ENCODE results near the gene CPLX3. TPM values are rescaled to one million over a fixed set of nuclear protein-coding genes. Genes with fewer than 3 reads are reported as not detected.

Gene CPLX3
- polyA plus RNA-seq, 3 donors, result 0.12 TPM; not detected in 2

DNA sequence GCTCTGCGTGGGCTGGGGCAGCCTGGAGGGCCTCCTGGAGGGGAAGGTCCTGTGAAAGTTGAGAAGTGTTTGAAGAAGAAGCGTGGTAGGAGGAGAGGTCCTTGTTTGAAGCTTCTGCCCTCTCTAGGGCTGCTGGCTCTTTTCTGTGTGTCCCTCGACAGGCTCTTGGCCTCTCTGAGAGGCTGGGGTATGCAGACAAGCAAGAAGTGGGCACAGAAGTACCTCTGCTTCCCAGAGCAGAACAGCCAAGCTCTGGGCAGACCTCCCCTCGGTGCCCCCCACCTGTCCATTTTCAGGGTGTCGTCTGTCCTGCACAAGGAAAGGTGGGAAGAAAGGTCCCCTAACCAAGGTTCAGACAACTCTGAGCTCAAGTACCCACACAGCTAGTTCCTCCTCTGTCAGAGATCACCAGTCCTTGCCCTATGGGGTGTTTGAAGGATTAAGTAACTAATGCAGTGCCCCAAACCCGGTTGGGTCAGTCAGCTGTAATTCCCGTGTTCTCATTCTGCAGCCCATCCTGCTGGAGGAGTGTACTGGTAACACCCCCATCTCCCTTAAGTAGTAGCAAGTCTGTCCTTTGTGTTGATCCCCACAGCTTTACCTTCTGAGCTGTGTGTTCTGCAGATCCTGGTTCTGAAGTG, 38.3 kb upstream of the CPLX3 start:
- Histone ChIP-seq H3K9me3 (replicated peaks in 1 of 2; ENCODE audit: control insufficient read depth in 1 of 2, insufficient read depth in 1 of 2, low read length in 2 of 2) (no peaks in the 10 kb centered on the region), H3K79me2 (ENCODE audit: insufficient read depth, low read length) (peaks cover 94% of the 10 kb centered on the region), H3K27me3 (ENCODE audit: control insufficient read depth in 2 of 2, insufficient read depth in 2 of 2, low read length in 2 of 2) (no peaks in the 10 kb centered on the region), H3K4me2 (replicated peaks; ENCODE audit: extremely low read depth, low read length, poor library complexity, severe bottlenecking) (peak overlapping the region; percentile 93), H3K4me3 (replicated peaks in 1 of 3; ENCODE audit: low read depth in 2 of 3, low read length in 3 of 3) (peak overlapping the region; percentile 17 to 100 (median 46)), H3K4me1 (ENCODE audit: control insufficient read depth in 1 of 2, insufficient read depth in 2 of 2, low read length in 2 of 2) (peaks cover 98 to 100% of the 10 kb centered on the region in 2 donors), H3K9ac (ENCODE audit: insufficient read depth, low read length, poor library complexity, severe bottlenecking) (peak overlapping the region; percentile 76), H2AFZ (ENCODE audit: insufficient read depth, low read depth, low read length, poor library complexity, severe bottlenecking) (no peak overlapping the region), H3K27ac (ENCODE audit: low read depth in 1 of 2, low read length in 2 of 2) (peak overlapping the region; percentile 96 to 97), H3K36me3 (replicated peaks in 1 of 2; ENCODE audit: control insufficient read depth in 1 of 2, insufficient read depth in 2 of 2, low read length in 2 of 2) (peaks cover 12 to 25% of the 10 kb centered on the region in 2 donors), H4K20me1 (ENCODE audit: insufficient read depth, low read length) (peaks cover 22% of the 10 kb centered on the region)
- peak overlapping the region; percentile 94 to 95 for H3K4me3 Mint-ChIP-seq
- 0% methylated on average over 2 of the region's 7 CpGs for WGBS (ENCODE audit: insufficient coverage)
- intact Hi-C loops (cut with micrococcal nuclease), result no loop called here
- H3K4me1 Mint-ChIP-seq, result peaks cover 94% of the 10 kb centered on the region
- TF ChIP-seq CTCF (IDR thresholded peaks at IDR 0.05), result peak; percentile 48
- peaks cover 0 to 2% (median 0%) of the 10 kb centered on the region in 3 donors for H3K27me3 Mint-ChIP-seq (ENCODE audit: low read depth in 3 of 3)
- peaks cover 44 to 67% of the 10 kb centered on the region in 2 donors for H3K36me3 Mint-ChIP-seq
- peak overlapping the region; percentile 99 to 100 (median 100) for H3K27ac Mint-ChIP-seq
- peaks cover 0 to 2% (median 0%) of the 10 kb centered on the region in 7 donors for H3K9me3 Mint-ChIP-seq
- DNase-seq, result peak; percentile 61 to 76 (median 68)

- WGBS (ENCODE audit: insufficient coverage), result 0% methylated on average over 3 of the region's 9 CpGs
- peaks cover 12 to 26% of the 10 kb centered on the region in 2 donors for H3K36me3 ChIP-seq (replicated peaks in 1 of 2; ENCODE audit: control insufficient read depth in 1 of 2, insufficient read depth in 2 of 2, low read length in 2 of 2)
- H3K27me3 ChIP-seq (ENCODE audit: control insufficient read depth in 2 of 2, insufficient read depth in 2 of 2, low read length in 2 of 2), result no peaks in the 10 kb centered on the region
- Mint-ChIP-seq H3K27me3 (ENCODE audit: low read depth in 3 of 3) (peaks cover 0 to 2% (median 0%) of the 10 kb centered on the region in 3 donors), H3K27ac (peak overlapping the region; percentile 99 to 100 (median 100)), H3K4me1 (peaks cover 95% of the 10 kb centered on the region), H3K4me3 (peak overlapping the region; percentile 94 to 95), H3K9me3 (peaks cover 0 to 2% (median 0%) of the 10 kb centered on the region in 7 donors), H3K36me3 (peaks cover 41 to 66% of the 10 kb centered on the region in 2 donors)
- H3K9me3 ChIP-seq (replicated peaks in 1 of 2; ENCODE audit: control insufficient read depth in 1 of 2, insufficient read depth in 1 of 2, low read length in 2 of 2), result no peaks in the 10 kb centered on the region
- intact Hi-C loops (cut with micrococcal nuclease), result no loop called here
- H3K79me2 ChIP-seq (ENCODE audit: insufficient read depth, low read length), result peaks cover 94% of the 10 kb centered on the region
- TF ChIP-seq CTCF (IDR thresholded peaks at IDR 0.05), result no peak
- peak overlapping the region; percentile 96 to 97 for H3K27ac ChIP-seq (ENCODE audit: low read depth in 1 of 2, low read length in 2 of 2)
- H4K20me1 ChIP-seq (ENCODE audit: insufficient read depth, low read length), result peaks cover 26% of the 10 kb centered on the region
- H3K4me2 ChIP-seq (replicated peaks; ENCODE audit: extremely low read depth, low read length, poor library complexity, severe bottlenecking), result peak overlapping the region; percentile 93
- H2AFZ ChIP-seq (ENCODE audit: insufficient read depth, low read depth, low read length, poor library complexity, severe bottlenecking), result no peak overlapping the region
- H3K4me3 ChIP-seq (replicated peaks in 1 of 3; ENCODE audit: low read depth in 2 of 3, low read length in 3 of 3), result peak overlapping the region; percentile 17 to 100 (median 46)
- peak overlapping the region; percentile 76 for H3K9ac ChIP-seq (ENCODE audit: insufficient read depth, low read length, poor library complexity, severe bottlenecking)
- peaks cover 100% of the 10 kb centered on the region in 2 donors for H3K4me1 ChIP-seq (ENCODE audit: control insufficient read depth in 1 of 2, insufficient read depth in 2 of 2, low read length in 2 of 2)
- no peak for DNase-seq
Measured at GRCh38 chr15:74788683-74789151, 37.7 kb upstream of the CPLX3 start.
